Dedifferentiated amniotic fluid mesenchymal stem cell (primary cell): ENCODE data around the gene PSMA2.
"Not testable (repeated sequence)": the region's sequence is repeated elsewhere in the genome, so short reads cannot be mapped to it uniquely, and the experiment has no call there.

Experiments
- DNase-seq: peaks from one replicate; pipeline ENCODE4 v3.0.0-alpha.2; 2016; ENCODE audit errors: extremely low spot score

PSMA2 gene

GRCh38 chr7:42907316-42907715, 24.7 kb downstream of the PSMA2 start:
- DNase-seq, result no peak

DNA sequence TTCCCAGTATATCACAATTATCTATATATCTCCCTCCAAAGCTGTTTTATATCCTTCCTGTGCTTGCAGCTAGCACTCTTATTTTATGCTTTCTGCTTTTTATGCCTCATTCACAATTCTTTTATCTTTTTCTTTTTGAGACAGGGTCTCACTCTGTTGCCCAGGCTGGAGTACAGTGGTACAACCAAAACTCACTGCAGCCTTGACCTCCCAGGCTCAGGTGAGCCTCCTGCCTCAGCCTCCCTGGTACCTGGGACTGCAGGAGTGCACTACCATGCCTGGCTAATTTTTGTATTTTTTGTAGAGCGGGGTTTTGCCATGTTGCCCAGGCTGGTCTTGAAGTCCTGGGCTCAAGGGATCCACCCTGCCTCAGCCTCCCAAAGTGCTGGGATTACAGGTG, 25.8 kb downstream of the PSMA2 start:
- no peak for DNase-seq

- no peak for DNase-seq
Measured at GRCh38 chr7:42902331-42902730, 29.6 kb downstream of the PSMA2 start.

DNA sequence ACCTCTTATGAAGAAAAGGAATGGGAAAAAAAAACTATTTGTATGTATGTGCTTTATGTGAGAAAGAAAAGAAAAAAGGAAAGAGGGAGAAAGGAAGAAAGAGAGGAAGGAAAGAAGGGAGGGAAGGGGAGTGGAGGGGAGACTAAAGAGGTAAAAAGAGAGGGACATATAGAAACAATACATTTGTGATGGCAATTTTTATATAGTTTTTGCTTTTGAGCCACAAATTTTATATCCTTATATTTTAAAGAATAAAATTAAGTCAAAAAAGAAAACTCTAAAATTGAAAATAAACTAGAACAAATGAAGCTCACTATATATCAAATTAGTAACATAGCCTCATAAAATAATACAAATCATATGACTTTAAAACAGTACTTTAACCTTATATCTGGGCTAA, 31.1 kb downstream of the PSMA2 start:
- no peak for DNase-seq

DNA sequence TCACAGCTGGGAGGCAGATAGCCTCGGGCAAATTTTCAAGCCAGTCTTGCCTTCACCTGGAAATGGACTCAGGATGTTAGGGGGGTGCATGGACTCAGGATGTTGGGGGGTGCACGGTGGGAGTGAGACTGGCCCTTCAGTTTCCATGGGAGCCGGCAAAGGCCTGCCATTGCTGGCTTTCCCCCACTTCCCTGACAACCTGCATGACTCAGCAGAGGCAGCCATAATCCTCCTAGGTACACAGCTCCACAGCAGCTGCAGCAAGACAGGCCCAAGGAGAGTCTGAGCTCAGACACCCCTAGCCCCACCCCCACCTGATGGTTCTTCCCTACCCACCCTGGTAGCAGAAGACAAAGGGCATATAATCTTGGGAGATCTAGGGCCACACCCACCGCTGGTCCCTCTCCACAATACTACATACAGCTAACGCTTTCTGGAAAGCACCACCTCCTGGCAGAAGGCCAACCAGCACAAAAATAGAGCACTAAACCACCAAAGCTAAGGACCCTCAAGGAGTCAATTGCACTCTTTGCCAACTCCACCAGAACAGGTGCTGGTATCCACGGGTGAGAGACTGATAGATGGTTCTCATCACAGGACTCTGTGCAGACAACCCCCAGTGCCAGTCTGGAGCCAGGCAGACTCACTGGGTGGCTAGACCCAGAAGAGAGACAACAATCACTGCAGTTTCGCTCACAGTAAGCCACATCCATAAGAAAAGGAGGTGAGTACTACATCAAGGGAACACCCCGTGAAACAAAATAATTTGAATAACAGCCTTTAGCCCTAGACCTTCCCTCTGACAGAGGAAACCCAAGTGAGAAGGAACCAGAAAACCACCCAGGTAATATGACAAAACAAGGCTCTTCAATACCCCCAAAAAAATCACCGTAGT, 38.4 kb downstream of the PSMA2 start:
- no peak for DNase-seq

GRCh38 chr7:42886893-42887505, 45.0 kb downstream of the PSMA2 start:
- no peak for DNase-seq

DNA sequence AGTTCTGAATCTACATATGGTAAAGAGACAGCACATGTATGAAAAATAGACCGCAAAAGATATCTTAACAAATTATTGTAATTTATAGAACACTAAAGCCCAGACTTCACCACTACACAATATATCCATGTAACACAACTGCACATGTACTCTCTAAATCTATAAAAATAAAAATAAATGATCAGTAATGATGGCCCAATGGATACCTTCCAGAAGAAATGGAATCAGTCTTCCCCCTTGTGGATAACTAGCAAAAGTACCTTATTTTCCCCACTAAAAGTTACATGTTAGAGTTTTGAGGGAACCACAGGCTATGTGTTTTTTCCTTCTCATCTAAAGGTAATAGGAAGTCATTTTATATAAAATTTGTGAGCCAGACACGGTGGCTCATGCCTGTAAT, 45.8 kb downstream of the PSMA2 start:
- DNase-seq, result no peak

- DNase-seq, result not testable (repeated sequence)
Measured at GRCh38 chr7:42885183-42885582, 46.8 kb downstream of the PSMA2 start.

- no peak for DNase-seq
Measured at GRCh38 chr7:42883950-42884349, 48.0 kb downstream of the PSMA2 start.

DNA sequence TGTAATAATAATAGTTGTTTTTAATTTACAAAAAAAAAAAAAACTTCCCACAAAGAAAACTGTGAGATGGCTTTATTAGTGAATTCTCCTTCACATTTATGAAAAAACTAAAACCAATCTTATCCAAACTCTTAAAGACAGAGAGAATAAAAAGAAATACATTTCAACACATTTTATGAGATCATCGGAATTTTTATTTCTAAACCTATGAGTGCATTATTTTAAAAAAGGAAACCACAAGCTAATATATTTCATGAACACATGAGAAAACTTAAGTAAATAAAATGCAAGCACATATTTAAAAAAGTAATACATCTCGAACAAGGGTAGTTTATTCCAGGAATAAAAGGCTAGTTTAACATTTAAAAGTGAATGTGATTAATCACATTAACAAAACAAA, 51.6 kb downstream of the PSMA2 start:
- no peak for DNase-seq

DNA sequence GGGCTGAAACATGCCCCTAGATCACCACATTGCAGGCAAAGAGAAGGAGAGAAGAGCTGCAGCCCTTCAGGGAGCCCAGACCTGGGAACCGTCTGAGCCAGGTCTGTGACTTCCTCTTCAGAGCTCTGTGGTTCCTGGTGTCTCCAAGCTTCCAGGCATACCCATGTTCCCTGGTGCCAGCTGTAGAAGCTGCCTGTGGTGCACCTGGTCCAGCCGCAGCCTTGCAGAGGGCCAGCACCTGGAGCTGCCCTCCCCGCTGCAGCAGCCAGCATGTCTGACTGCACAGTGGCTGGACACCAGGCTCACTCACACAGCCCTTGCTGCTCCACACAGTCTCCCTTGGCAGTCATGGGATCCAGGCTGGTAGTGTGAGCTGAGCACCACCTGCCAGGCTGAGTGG, 53.7 kb downstream of the PSMA2 start:
- no peak for DNase-seq

GRCh38 chr7:42877862-42878261, 54.1 kb downstream of the PSMA2 start:
- no peak for DNase-seq

- DNase-seq, result peak; percentile 50
Measured at GRCh38 chr7:42876182-42877068, 55.5 kb downstream of the PSMA2 start.

GRCh38 chr7:42869131-42870020, 62.6 kb downstream of the PSMA2 start:
- DNase-seq, result no peak

DNA sequence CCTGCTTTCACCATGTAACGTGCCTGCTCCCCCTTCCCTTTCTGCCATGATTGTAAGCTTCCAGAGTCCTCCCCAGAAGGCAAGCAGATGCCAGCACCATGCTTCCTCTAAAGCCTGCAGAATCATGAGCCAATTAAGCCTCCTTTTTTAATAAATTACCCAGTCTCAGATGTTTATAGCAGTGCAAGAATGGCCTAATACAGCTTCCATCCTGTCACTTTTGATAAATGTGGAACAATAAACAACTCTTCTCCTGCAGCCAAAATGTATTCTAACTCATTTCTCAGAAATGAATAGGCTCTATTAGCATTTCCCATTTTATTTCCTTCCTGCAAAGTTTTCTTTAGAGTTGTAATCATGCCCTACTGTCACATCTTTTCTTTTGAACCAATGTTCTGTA, 63.5 kb downstream of the PSMA2 start:
- DNase-seq, result no peak
